Measurements from ENCODE around the gene EIF4E2. TPM values are rescaled to one million over a fixed set of nuclear protein-coding genes. Genes with fewer than 3 reads are reported as not detected.

Gene EIF4E2
- total RNA-seq, 2 experiments from 2014 or later, result 45.9 to 46.0 TPM

DNA sequence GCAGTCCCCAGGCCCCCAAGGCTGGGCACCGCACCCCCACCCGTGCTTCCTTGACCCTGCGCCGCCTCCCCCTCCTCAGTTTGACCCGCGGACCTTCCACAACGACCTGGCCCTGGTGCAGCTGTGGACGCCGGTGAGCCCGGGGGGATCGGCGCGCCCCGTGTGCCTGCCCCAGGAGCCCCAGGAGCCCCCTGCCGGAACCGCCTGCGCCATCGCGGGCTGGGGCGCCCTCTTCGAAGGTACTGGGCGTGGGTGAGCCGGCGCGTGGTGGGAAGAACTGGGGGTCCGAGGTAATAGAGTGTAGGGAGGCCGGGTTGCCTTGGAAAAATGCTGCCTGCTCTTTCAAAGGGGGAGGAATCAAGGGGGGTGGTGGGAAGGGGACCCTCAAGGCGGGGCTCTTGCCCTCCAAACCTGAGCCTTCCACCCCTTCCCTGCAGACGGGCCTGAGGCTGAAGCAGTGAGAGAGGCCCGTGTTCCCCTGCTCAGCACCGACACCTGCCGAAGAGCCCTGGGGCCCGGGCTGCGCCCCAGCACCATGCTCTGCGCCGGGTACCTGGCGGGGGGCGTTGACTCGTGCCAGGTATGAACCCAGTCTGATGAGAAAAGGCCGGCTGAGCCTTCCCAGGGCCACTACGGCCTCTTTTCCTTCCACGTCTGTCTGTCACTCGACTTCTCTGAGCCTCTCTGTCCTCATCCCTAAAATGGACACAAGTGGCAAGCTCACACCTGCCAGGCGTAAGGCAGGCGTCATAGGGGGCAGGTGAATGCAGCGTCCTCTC is 27.7 kb upstream of the EIF4E2 start:
- Histone ChIP-seq H3K36me3 (ENCODE audit: insufficient read depth, low read length) (no peaks in the 10 kb centered on the region), H3K4me3 (ENCODE audit: low read length) (peak overlapping the region; percentile 34), H3K27me3 (ENCODE audit: control insufficient read depth in 1 of 2, insufficient read depth in 2 of 2, low read length in 2 of 2) (peaks cover 43 to 47% of the 10 kb centered on the region in 2 experiments), H3K4me1 (ENCODE audit: insufficient read depth, low read length) (peaks cover 28% of the 10 kb centered on the region), H3K27ac (ENCODE audit: low read depth in 1 of 2, low read length in 2 of 2) (no peak overlapping the region), H3K9me3 (ENCODE audit: control insufficient read depth in 1 of 2, insufficient read depth in 1 of 2, low read length in 2 of 2) (peaks cover 0 to 21% of the 10 kb centered on the region in 2 experiments)
- TF ChIP-seq, protein P1, sequence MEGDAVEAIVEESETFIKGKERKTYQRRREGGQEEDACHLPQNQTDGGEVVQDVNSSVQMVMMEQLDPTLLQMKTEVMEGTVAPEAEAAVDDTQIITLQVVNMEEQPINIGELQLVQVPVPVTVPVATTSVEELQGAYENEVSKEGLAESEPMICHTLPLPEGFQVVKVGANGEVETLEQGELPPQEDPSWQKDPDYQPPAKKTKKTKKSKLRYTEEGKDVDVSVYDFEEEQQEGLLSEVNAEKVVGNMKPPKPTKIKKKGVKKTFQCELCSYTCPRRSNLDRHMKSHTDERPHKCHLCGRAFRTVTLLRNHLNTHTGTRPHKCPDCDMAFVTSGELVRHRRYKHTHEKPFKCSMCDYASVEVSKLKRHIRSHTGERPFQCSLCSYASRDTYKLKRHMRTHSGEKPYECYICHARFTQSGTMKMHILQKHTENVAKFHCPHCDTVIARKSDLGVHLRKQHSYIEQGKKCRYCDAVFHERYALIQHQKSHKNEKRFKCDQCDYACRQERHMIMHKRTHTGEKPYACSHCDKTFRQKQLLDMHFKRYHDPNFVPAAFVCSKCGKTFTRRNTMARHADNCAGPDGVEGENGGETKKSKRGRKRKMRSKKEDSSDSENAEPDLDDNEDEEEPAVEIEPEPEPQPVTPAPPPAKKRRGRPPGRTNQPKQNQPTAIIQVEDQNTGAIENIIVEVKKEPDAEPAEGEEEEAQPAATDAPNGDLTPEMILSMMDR (IDR thresholded peaks at IDR 0.05), result no peak
- POLR2A ChIA-PET, result no interaction called here
- no peaks in the 10 kb centered on the region for H3K9me3 Mint-ChIP-seq
- H3K27ac Mint-ChIP-seq, result no peak overlapping the region
- H3K36me3 Mint-ChIP-seq (ENCODE audit: low read depth), result no peaks in the 10 kb centered on the region
- CTCF ChIA-PET, result interaction anchor here (1.1 kb wide), 2 partner anchors 28 to 623 kb away, joined by 3 to 4 read pairs; partner anchors contain the start of genes EIF4E2 and TIGD1
- peak; percentile 41 for ATAC-seq (ENCODE audit: poor library complexity)
- H3K4me1 Mint-ChIP-seq (ENCODE audit: low read depth), result peaks cover 6% of the 10 kb centered on the region
- H3K4me3 Mint-ChIP-seq, result peak overlapping the region; percentile 63
- H3K27me3 Mint-ChIP-seq, result peaks cover 59% of the 10 kb centered on the region
- intact Hi-C loops (cut with DNase I, micrococcal nuclease), result loop anchor here (2.0 to 10.0 kb wide), 4 partner anchors 76 to 616 kb away; partner anchors contain the start of gene NPPC (in 1 of the 2)
- peak in 1 of 14 experiments; percentile 21 for DNase-seq

DNA sequence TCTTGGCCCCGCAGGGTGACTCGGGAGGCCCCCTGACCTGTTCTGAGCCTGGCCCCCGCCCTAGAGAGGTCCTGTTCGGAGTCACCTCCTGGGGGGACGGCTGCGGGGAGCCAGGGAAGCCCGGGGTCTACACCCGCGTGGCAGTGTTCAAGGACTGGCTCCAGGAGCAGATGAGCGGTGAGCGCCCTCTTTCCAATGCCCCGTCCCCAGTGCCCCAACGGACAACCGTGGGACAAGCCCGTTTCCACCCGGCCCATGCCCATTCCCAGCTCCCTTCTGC is 27.1 kb upstream of the EIF4E2 start:
- H3K4me3 Mint-ChIP-seq, result no peak overlapping the region
- no peak for DNase-seq
- ATAC-seq (ENCODE audit: poor library complexity), result no peak
- peaks cover 63% of the 10 kb centered on the region for H3K27me3 Mint-ChIP-seq
- H3K4me1 Mint-ChIP-seq (ENCODE audit: low read depth), result peaks cover 9% of the 10 kb centered on the region
- intact Hi-C loops (cut with DNase I, micrococcal nuclease), result loop anchor here (2.0 to 10.0 kb wide), 4 partner anchors 77 to 616 kb away; partner anchors contain the start of gene NPPC (in 1 of the 2)
- POLR2A ChIA-PET, result no interaction called here
- Histone ChIP-seq H3K4me3 (ENCODE audit: low read length) (no peak overlapping the region), H3K4me1 (ENCODE audit: insufficient read depth, low read length) (peaks cover 30% of the 10 kb centered on the region), H3K36me3 (ENCODE audit: insufficient read depth, low read length) (no peaks in the 10 kb centered on the region), H3K9me3 (ENCODE audit: control insufficient read depth in 1 of 2, insufficient read depth in 1 of 2, low read length in 2 of 2) (peaks cover 0 to 21% of the 10 kb centered on the region in 2 experiments), H3K27ac (ENCODE audit: low read depth in 1 of 2, low read length in 2 of 2) (no peak overlapping the region), H3K27me3 (ENCODE audit: control insufficient read depth in 1 of 2, insufficient read depth in 2 of 2, low read length in 2 of 2) (peaks cover 43 to 52% of the 10 kb centered on the region in 2 experiments)
- H3K36me3 Mint-ChIP-seq (ENCODE audit: low read depth), result no peaks in the 10 kb centered on the region
- H3K9me3 Mint-ChIP-seq, result no peaks in the 10 kb centered on the region
- TF ChIP-seq, protein P1 (IDR thresholded peaks at IDR 0.05), result no peak
- CTCF ChIA-PET, result no interaction called here
- H3K27ac Mint-ChIP-seq, result no peak overlapping the region

DNA sequence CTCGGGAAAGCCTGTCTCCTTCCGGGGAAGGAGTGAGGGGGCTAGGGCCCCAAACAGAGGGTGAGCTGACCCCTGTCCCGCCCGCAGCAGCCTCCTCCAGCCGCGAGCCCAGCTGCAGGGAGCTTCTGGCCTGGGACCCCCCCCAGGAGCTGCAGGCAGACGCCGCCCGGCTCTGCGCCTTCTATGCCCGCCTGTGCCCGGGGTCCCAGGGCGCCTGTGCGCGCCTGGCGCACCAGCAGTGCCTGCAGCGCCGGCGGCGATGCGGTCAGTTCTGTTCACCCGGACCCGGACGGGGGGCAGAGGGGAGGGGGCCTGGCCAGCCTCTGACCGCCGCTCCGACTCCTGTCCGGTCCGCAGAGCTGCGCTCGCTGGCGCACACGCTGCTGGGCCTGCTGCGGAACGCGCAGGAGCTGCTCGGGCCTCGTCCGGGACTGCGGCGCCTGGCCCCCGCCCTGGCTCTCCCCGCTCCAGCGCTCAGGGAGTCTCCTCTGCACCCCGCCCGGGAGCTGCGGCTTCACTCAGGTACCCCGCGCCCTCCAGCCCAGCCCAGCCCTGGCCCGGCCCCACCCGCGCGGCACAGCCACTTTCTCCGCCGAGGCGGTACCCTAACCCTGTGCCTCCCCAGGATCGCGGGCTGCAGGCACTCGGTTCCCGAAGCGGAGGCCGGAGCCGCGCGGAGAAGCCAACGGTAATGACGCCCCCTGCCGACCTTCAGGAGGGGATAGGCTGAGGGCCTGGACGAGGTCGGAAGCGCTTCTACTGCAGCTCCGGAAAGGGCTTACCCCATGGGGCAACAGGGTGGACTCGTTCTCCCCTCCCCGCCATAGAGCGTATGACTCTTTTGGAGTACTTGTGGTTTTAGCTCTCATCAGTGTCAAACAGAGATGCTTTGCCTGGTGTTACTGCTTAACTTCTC is 26.5 kb upstream of the EIF4E2 start:
- Histone ChIP-seq H3K9me3 (ENCODE audit: control insufficient read depth in 1 of 2, insufficient read depth in 1 of 2, low read length in 2 of 2) (peaks cover 0 to 21% of the 10 kb centered on the region in 2 experiments), H3K36me3 (ENCODE audit: insufficient read depth, low read length) (no peaks in the 10 kb centered on the region), H3K27ac (ENCODE audit: low read depth in 1 of 2, low read length in 2 of 2) (no peak overlapping the region), H3K4me1 (ENCODE audit: insufficient read depth, low read length) (peaks cover 36% of the 10 kb centered on the region), H3K4me3 (ENCODE audit: low read length) (no peak overlapping the region), H3K27me3 (ENCODE audit: control insufficient read depth in 1 of 2, insufficient read depth in 2 of 2, low read length in 2 of 2) (peaks cover 40 to 57% of the 10 kb centered on the region in 2 experiments)
- ATAC-seq (ENCODE audit: poor library complexity) (no peak), DNase-seq (peak in 3 of 14 experiments; percentile 37 to 47 (median 38))
- Mint-ChIP-seq H3K4me3 (no peak overlapping the region), H3K9me3 (no peaks in the 10 kb centered on the region), H3K27me3 (peaks cover 63% of the 10 kb centered on the region), H3K27ac (no peak overlapping the region), H3K4me1 (ENCODE audit: low read depth) (peaks cover 15% of the 10 kb centered on the region), H3K36me3 (ENCODE audit: low read depth) (no peaks in the 10 kb centered on the region)
- TF ChIP-seq, protein P1 (IDR thresholded peaks at IDR 0.05), result no peak
- POLR2A ChIA-PET, result no interaction called here
- intact Hi-C loops (cut with DNase I, micrococcal nuclease), result loop anchor here (2.0 to 10.0 kb wide), 4 partner anchors 77 to 617 kb away; partner anchors contain the start of gene NPPC (in 1 of the 2)
- CTCF ChIA-PET, result no interaction called here
